LNCaP clone FGC (cell line): ENCODE measurements around the gene OPRD1.
A peak's percentile ranks its signal among the peaks of the same experiment; 100 is the strongest.

Source experiments
- DNase-seq: peaks from one replicate; pipeline ENCODE4 v3.0.0-alpha.2; 2011; ENCODE audit warnings: low read depth
- H3K4me3 ChIP-seq: 2 replicates; pipeline ENCODE4 v1.5.1; 2011; ENCODE audit warnings: mild to moderate bottlenecking, low read depth, low read length, control low read depth
- TF ChIP-seq, protein P1 (sequence below): IDR thresholded peaks from 2 replicates; pipeline ENCODE4 v1.5.1; 2012; ENCODE audit warnings: mild to moderate bottlenecking; ENCODE audit not compliant: control insufficient read depth, insufficient read depth; ENCODE audit errors: extremely low read depth

The OPRD1 gene

GRCh38 chr1:28910379-28911115 lies 98.6 kb downstream of the OPRD1 start:
- TF ChIP-seq, protein P1, sequence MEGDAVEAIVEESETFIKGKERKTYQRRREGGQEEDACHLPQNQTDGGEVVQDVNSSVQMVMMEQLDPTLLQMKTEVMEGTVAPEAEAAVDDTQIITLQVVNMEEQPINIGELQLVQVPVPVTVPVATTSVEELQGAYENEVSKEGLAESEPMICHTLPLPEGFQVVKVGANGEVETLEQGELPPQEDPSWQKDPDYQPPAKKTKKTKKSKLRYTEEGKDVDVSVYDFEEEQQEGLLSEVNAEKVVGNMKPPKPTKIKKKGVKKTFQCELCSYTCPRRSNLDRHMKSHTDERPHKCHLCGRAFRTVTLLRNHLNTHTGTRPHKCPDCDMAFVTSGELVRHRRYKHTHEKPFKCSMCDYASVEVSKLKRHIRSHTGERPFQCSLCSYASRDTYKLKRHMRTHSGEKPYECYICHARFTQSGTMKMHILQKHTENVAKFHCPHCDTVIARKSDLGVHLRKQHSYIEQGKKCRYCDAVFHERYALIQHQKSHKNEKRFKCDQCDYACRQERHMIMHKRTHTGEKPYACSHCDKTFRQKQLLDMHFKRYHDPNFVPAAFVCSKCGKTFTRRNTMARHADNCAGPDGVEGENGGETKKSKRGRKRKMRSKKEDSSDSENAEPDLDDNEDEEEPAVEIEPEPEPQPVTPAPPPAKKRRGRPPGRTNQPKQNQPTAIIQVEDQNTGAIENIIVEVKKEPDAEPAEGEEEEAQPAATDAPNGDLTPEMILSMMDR: no peak
- H3K4me3 ChIP-seq: no peak overlapping the region
- no peak for DNase-seq

DNA sequence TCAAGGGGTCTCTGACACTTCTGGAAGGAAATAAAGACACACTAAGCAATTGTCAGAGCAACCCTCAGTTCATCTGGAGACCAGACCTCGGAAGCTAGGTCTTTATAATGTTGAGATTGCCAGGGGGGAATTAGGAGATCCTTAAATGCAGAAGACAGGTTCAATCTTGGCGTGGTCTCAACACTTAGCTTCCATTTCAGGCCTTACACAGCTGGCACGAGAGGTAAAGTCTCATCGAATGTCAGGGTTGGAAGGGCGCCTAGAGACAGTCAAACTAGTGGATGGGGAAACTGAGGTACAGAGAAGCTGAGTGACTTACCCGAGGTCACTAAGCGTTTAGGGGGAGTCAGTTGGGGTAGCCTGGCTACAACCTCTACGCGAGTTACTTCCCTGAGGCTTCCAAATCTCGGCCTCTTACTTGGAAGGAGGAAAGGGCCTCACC lies 101.8 kb downstream of the OPRD1 start:
- H3K4me3 ChIP-seq: peak overlapping the region; percentile 69
- TF ChIP-seq, protein P1: no peak
- no peak for DNase-seq

DNA sequence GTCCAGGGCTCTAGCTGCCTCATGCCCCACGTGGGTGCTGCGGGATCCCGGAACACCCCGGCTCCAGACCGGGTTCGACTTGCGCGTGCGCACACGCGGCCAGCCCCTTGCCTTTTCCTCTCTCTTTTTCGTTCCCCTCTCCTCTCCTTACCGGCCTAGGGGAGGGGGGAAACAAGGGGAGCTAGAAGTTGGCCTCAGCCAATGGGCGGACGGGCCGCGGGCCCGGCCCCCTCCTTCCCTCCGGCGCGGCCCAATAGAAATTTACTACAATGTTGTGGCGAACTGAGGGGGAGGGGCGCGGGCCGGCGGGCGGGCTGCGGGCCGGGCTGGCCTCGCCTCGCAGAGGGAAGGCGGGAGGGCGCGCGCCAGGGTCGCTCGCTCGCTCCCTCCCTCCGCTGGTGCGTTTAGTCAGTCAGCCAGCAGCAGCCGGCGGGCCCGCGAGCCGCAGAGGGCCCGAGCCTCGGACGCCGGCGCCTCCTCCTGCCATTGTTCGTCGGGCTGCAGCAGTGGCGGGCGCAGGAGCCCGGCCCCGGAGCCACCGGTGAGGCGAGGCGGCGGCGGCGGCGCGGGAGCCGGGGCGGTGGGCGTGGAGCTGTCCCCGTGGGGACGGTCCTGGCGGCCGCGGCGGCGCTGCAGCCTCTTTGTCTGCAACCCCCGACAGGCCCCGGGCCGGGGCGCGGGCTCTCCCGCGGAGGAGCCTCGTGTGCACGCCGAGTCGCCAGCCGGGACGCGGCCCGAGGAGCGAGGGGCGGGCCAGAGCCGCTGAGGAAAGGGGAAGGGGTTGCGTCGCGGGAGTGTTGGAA lies 102.5 kb downstream of the OPRD1 start, which contains the start of gene EPB41:
Gene EPB41, plus strand, starts transcription at position 342 of the 803 bp plus-strand sequence. CDS start 72,869 bp downstream, outside the sequence.
- H3K4me3 ChIP-seq: peak within 1 kb of the TSS; percentile 69
- TF ChIP-seq, protein P1: no peak
- DNase-seq: peak; percentile 78

- peak overlapping the region; percentile 69 for H3K4me3 ChIP-seq
- DNase-seq: peak; percentile 31
- TF ChIP-seq, protein P1: no peak
Measured at GRCh38 chr1:28915031-28915895, 103.3 kb downstream of the OPRD1 start.

- H3K4me3 ChIP-seq: no peak overlapping the region
- no peak for DNase-seq
- TF ChIP-seq, protein P1: no peak
Measured at GRCh38 chr1:28917757-28918118, 105.8 kb downstream of the OPRD1 start.
